HepG2 (cell line): ENCODE measurements around the gene ZNF644. TPM values are rescaled to one million over a fixed set of nuclear protein-coding genes. Genes with fewer than 3 reads are reported as not detected.

Experiments
- ATAC-seq: fragments of 200-7000 bp; cut with Tn5 transposase; 3 replicates; pipeline ENCODE4 v1.9.1; 2020; ENCODE audit warnings: mild to moderate bottlenecking, moderate library complexity
- BruUV-seq: library from RNA; stranded (reverse); fragments of 400-500 nt; replicated peaks from 2 replicates; lab custom pipeline; 2021; lab: Mats Ljungman, UMichigan
- CTCF ChIA-PET: fragments of 300-600 bp; formaldehyde crosslinking; extraction: SDS; loops from one replicate; lab custom pipeline; 2021; ENCODE audit warnings: low total read pairs, inconsistent platforms, low intra/inter-chr PET ratio; lab: Yijun Ruan, JAX
- POLR2A ChIA-PET: fragments of 350-600 bp; sonication (Branson Sonifier 250); formaldehyde crosslinking; loops from one replicate; lab custom pipeline; 2020; ENCODE audit warnings: antibody characterized with exemption, inconsistent platforms; lab: Yijun Ruan, JAX
- DNase-seq: peaks from one replicate; pipeline ENCODE4 v3.0.0-alpha.2; 2015; ENCODE audit warnings: low spot score
- FAIRE-seq: peaks from 3 replicates; lab custom pipeline; 2011; peaks lifted over from hg19 to GRCh38; lab: Jason Lieb, UNC
- H2AFZ ChIP-seq: one replicate; pipeline ENCODE4 v1.6.1; 2011; ENCODE audit warnings: low read length, inconsistent platforms
- H3K27ac ChIP-seq: fragments of 300-600 bp; 3 replicates; pipeline ENCODE4 v1.8.0; 2011; ENCODE audit warnings: mixed run types, mild to moderate bottlenecking, mixed read lengths, low read length, inconsistent platforms; ENCODE audit not compliant: insufficient read depth; ENCODE audit errors: extremely low read length
- H3K27me3 ChIP-seq, 2 experiments: fragments of 200-600 bp in 1 of 2; 2 replicates in 1 of 2; 3 replicates in 1 of 2; pipeline versions ENCODE4 v1.6.0 to v1.8.0; 2011; ENCODE audit warnings: low read length in 2 of 2, mild to moderate bottlenecking in 2 of 2, moderate library complexity in 2 of 2, inconsistent platforms in 1 of 2; ENCODE audit not compliant: insufficient read depth in 2 of 2, control insufficient read depth in 1 of 2
- H3K36me3 ChIP-seq, 2 experiments: fragments of 200-600 bp in 1 of 2; replicated peaks in 1 of 2; 2 replicates in 1 of 2; 3 replicates in 1 of 2; pipeline versions ENCODE4 v1.5.1 to v1.8.0; 2011; ENCODE audit warnings: low read length in 2 of 2, inconsistent platforms in 1 of 2; ENCODE audit not compliant: insufficient read depth in 2 of 2, control insufficient read depth in 1 of 2
- H3K4me1 ChIP-seq: 2 replicates; pipeline ENCODE4 v1.5.1; 2012; ENCODE audit warnings: low read length, inconsistent platforms; ENCODE audit not compliant: insufficient read depth
- H3K4me2 ChIP-seq: 2 replicates; pipeline ENCODE4 v1.6.0; 2011; ENCODE audit warnings: low read depth, low read length, inconsistent platforms
- H3K4me3 ChIP-seq, 3 experiments: fragments of 200-600 bp in 1 of 3; sonication (generic), shearing (Covaris generic) in 1 of 3; replicated peaks in 1 of 3; 2 replicates each; pipeline ENCODE4 v1.5.1; 2011 to 2016; ENCODE audit warnings: low read length in 3 of 3, inconsistent platforms in 2 of 3, low read depth in 2 of 3, mild to moderate bottlenecking in 2 of 3, control low read depth in 1 of 3, mixed read lengths in 1 of 3; ENCODE audit not compliant: insufficient read depth in 1 of 3
- H3K79me2 ChIP-seq: one replicate; pipeline ENCODE4 v1.6.1; 2011; ENCODE audit warnings: low read length, inconsistent platforms; ENCODE audit not compliant: insufficient read depth
- H3K9ac ChIP-seq: 2 replicates; pipeline ENCODE4 v1.6.0; 2011; ENCODE audit warnings: mild to moderate bottlenecking, low read depth, low read length, inconsistent platforms; ENCODE audit not compliant: insufficient read depth
- H3K9me3 ChIP-seq: 2 replicates; pipeline ENCODE4 v1.5.1; 2012; ENCODE audit warnings: mild to moderate bottlenecking, low read length
- H4K20me1 ChIP-seq: 2 replicates; pipeline ENCODE4 v1.6.0; 2011; ENCODE audit warnings: inconsistent platforms, mild to moderate bottlenecking, low read length, moderate library complexity; ENCODE audit not compliant: insufficient read depth
- ARNT ChIP-seq: fragments of 450-650 bp; IDR thresholded peaks from 2 replicates; pipeline ENCODE4 v1.6.1; 2017
- ATF3 ChIP-seq: sonication (generic); formaldehyde crosslinking; IDR thresholded peaks from 2 replicates; pipeline ENCODE4 v1.4.0; 2020; ENCODE audit warnings: missing genetic modification reagents
- CREM ChIP-seq, 2 experiments: sonication (generic) in 1 of 2; formaldehyde crosslinking in 1 of 2; IDR thresholded peaks; 2 replicates each; pipeline versions ENCODE4 v1.4.0 to v1.6.1; 2016 to 2020; ENCODE audit warnings: antibody characterized with exemption in 1 of 2, mild to moderate bottlenecking in 1 of 2, missing genetic modification reagents in 1 of 2
- FOXK1 ChIP-seq: sonication (generic); formaldehyde crosslinking; IDR thresholded peaks from 2 replicates; pipeline ENCODE4 v1.4.0; 2020; ENCODE audit warnings: low read depth, missing genetic modification reagents, borderline replicate concordance
- HDAC1 ChIP-seq: sonication (generic); formaldehyde crosslinking; IDR thresholded peaks from 2 replicates; pipeline ENCODE4 v1.5.1; 2020; ENCODE audit warnings: mild to moderate bottlenecking, missing genetic modification reagents
- ISL2 ChIP-seq: sonication (generic); formaldehyde crosslinking; IDR thresholded peaks from 2 replicates; pipeline ENCODE4 v1.5.0; 2020; ENCODE audit warnings: missing genetic modification reagents
- JUND ChIP-seq: sonication (generic); formaldehyde crosslinking; IDR thresholded peaks from 2 replicates; pipeline ENCODE4 v1.8.0; 2022; ENCODE audit warnings: mild to moderate bottlenecking, missing genetic modification reagents
- KDM1A ChIP-seq: IDR thresholded peaks from 2 replicates; pipeline ENCODE4 v1.6.1; 2016; ENCODE audit warnings: missing compliant biosample characterization
- KLF11 ChIP-seq: IDR thresholded peaks from 2 replicates; pipeline ENCODE4 v1.6.1; 2016; ENCODE audit warnings: missing compliant biosample characterization
- MIER3 ChIP-seq: IDR thresholded peaks from 2 replicates; pipeline ENCODE4 v1.6.1; 2016; ENCODE audit warnings: missing compliant biosample characterization, borderline replicate concordance
- RBM22 ChIP-seq: fragments of 200-400 bp; formaldehyde crosslinking; optimal IDR thresholded peaks from 2 replicates; pipeline ENCODE3; 2017; ENCODE audit warnings: mild to moderate bottlenecking, low read length, moderate library complexity
- RCOR2 ChIP-seq: IDR thresholded peaks from 2 replicates; pipeline ENCODE4 v1.6.1; 2016; ENCODE audit warnings: missing biosample characterization, missing genetic modification reagents
- RXRA ChIP-seq: sonication (generic); formaldehyde crosslinking; IDR thresholded peaks from 2 replicates; pipeline ENCODE4 v1.5.1; 2020; ENCODE audit warnings: missing genetic modification reagents
- SOX6 ChIP-seq, 2 experiments: fragments of 450-650 bp in 1 of 2; sonication (generic) in 1 of 2; formaldehyde crosslinking in 1 of 2; IDR thresholded peaks; 2 replicates each; pipeline versions ENCODE4 v1.4.0 to v1.6.1; 2017 to 2020; ENCODE audit warnings: antibody characterized with exemption in 1 of 2, mild to moderate bottlenecking in 1 of 2, missing genetic modification reagents in 1 of 2
- TEAD3 ChIP-seq: optimal IDR thresholded peaks from 2 replicates; pipeline ENCODE3; 2016; ENCODE audit warnings: borderline replicate concordance
- TOE1 ChIP-seq: sonication (generic); formaldehyde crosslinking; IDR thresholded peaks from 2 replicates; pipeline ENCODE4 v1.4.0; 2020; ENCODE audit warnings: mild to moderate bottlenecking, missing genetic modification reagents
- ZKSCAN1 ChIP-seq: fragments of 150-350 bp; IDR thresholded peaks from 2 replicates; pipeline ENCODE4 v1.6.1; 2014; ENCODE audit warnings: low read length
- ZNF12 ChIP-seq: sonication (generic); formaldehyde crosslinking; IDR thresholded peaks from 2 replicates; pipeline ENCODE4 v1.5.0; 2020; ENCODE audit warnings: missing genetic modification reagents
- ZNF274 ChIP-seq: sonication (generic); formaldehyde crosslinking; IDR thresholded peaks from 2 replicates; pipeline ENCODE4 v1.5.1; 2020; ENCODE audit warnings: mild to moderate bottlenecking, missing genetic modification reagents
- ZNF766 ChIP-seq: sonication (generic); formaldehyde crosslinking; IDR thresholded peaks from 2 replicates; pipeline ENCODE4 v1.5.0; 2020; ENCODE audit warnings: missing genetic modification reagents, borderline replicate concordance
- in situ Hi-C: cut with HindIII; loops from 2 replicates; pipeline ENCODE4 v1.10.0; 2017; ENCODE audit warnings: low pct_unique_long_range_greater_than_20kb; ENCODE audit not compliant: extremely low pct_ligation_motif_present
- intact Hi-C: fragments of 100-400 bp; cut with micrococcal nuclease; formaldehyde crosslinking; loops from one replicate; pipeline ENCODE4 v1.10.0; 2022; ENCODE audit not compliant: unreplicated experiment
- polyA plus RNA-seq, 8 experiments: library from polyadenylated mRNA; depleted of rRNA in 3 of 8; stranded (reverse) in 7 of 8; unstranded in 1 of 8; fragments of >200 nt; fragmentation: Illumina TruSeq in 4 of 8; extraction: Trizol in 4 of 8; gene quantifications; 2 replicates each; pipeline versions ENCODE4 v1.2.1 to v1.2.3, GENCODE V29; 2011 to 2016; ENCODE audit warnings: low read depth in 4 of 8, missing spikeins in 1 of 8, mixed read lengths in 1 of 8; ENCODE audit not compliant: insufficient read depth in 1 of 8
- total RNA-seq, 5 experiments: library from RNA; depleted of rRNA; stranded (reverse); fragments of >200 nt; fragmentation: Illumina TruSeq; extraction: Trizol; gene quantifications; 2 replicates each; pipeline ENCODE4 v1.2.3, GENCODE V29; 2016; ENCODE audit warnings: low read depth in 1 of 5
- TF ChIP-seq, protein P1 (sequence below): sonication (generic); formaldehyde crosslinking; IDR thresholded peaks from 2 replicates; pipeline ENCODE4 v1.4.0; 2020; ENCODE audit warnings: missing genetic modification reagents

ZNF644 gene
- total and polyA plus RNA-seq, 2 of the 13 experiments (the other 11 are each of a cell fraction or from before 2014, with no cell fraction given): 17.7 to 51.7 TPM

DNA sequence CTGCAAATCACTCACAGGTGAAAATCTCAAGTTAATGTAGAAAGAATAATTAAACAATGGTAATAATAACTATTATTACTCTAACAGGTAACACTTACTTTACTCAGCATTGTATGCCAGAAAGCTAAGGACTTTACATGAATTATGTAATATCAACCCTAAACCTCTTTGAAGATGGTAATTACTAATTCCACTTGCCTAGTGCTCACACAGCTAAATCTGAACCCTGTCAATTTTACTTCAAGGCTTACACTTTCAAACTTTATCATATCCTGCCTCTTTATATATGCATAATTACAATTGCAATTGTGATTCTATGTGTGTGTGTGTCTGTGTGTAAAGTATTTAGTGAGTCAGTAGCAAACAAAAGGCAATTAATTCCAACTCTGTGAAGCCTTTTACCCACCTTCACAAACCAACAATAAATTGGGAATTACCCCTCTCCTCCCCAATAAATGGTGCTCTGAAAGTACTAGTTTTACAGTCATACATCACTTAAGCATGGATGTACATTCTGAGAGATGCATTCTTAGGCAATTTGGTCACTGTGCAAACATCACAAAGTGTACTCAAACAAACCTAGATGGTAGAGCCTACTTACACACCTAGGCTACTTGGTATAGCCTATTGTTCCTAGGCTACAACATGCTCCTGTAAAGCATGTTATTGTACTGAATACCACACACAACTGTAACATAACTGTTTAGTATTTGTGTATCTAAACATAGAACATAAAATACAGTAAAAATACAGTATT is 5.9 kb downstream of the ZNF644 start:
- Histone ChIP-seq H3K4me2 (peak overlapping the region; percentile 41), H3K9ac (no peak overlapping the region; the same call in 1 of the 2 replicates), H3K9me3 (no peaks in the 10 kb centered on the region), H4K20me1 (peaks cover 21% of the 10 kb centered on the region), H3K4me1 (peaks cover 87% of the 10 kb centered on the region), H2AFZ (no peak overlapping the region), H3K4me3 (no peak overlapping the region; a peak in 1 of 6 replicates), H3K27me3 (no peaks in the 10 kb centered on the region; a peak in 1 of 5 replicates), H3K79me2 (peaks cover 99% of the 10 kb centered on the region), H3K27ac (peak overlapping the region; percentile 71), H3K36me3 (no peaks in the 10 kb centered on the region; a peak in 1 of 5 replicates)
- no TSS peak for BruUV-seq
- ChIA-PET POLR2A (interaction anchor here (1.8 kb wide), 1 partner anchor 11 kb away, joined by 4 read pairs; no protein-coding TSS in a partner anchor), CTCF (no interaction called here)
- peak; percentile 87 for ATAC-seq
- DNase-seq: peak; percentile 90
- peak; percentile 72 for FAIRE-seq
- in situ Hi-C loops: no loop called here
- intact Hi-C loops: no loop called here
- peak; percentile 96 for TF ChIP-seq TEAD3 (CRISPR knock-in tag)
- TF ChIP-seq TOE1 (CRISPR knock-in tag): no peak
- no peak for TF ChIP-seq ZNF766
- TF ChIP-seq ZNF274 (CRISPR knock-in tag): no peak
- TF ChIP-seq ISL2 (CRISPR knock-in tag): 0 out of 2 replicates have a peak, but pooled peaks have one; percentile 6
- no peak for TF ChIP-seq RBM22
- TF ChIP-seq ZKSCAN1: no peak
- TF ChIP-seq KDM1A: peak; percentile 83
- TF ChIP-seq SOX6 (IDR thresholded peaks at IDR 0.05): no peak
- peak; percentile 86 for TF ChIP-seq SOX6 (CRISPR knock-in tag; IDR thresholded peaks at IDR 0.05)
- TF ChIP-seq HDAC1 (CRISPR knock-in tag): peak; percentile 45; the same call in 1 of the 2 replicates
- peak; percentile 76; the same call in 1 of the 2 replicates for TF ChIP-seq KLF11 (CRISPR knock-in tag)
- peak; percentile 70; the same call in 1 of the 2 replicates for TF ChIP-seq JUND (CRISPR knock-in tag)
- TF ChIP-seq, protein P1, sequence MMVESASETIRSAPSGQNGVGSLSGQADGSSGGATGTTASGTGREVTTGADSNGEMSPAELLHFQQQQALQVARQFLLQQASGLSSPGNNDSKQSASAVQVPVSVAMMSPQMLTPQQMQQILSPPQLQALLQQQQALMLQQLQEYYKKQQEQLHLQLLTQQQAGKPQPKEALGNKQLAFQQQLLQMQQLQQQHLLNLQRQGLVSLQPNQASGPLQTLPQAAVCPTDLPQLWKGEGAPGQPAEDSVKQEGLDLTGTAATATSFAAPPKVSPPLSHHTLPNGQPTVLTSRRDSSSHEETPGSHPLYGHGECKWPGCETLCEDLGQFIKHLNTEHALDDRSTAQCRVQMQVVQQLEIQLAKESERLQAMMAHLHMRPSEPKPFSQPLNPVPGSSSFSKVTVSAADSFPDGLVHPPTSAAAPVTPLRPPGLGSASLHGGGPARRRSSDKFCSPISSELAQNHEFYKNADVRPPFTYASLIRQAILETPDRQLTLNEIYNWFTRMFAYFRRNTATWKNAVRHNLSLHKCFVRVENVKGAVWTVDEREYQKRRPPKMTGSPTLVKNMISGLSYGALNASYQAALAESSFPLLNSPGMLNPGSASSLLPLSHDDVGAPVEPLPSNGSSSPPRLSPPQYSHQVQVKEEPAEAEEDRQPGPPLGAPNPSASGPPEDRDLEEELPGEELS (CRISPR knock-in tag): 0 out of 2 replicates have a peak, but pooled peaks have one; percentile 18
- TF ChIP-seq ATF3: peak; percentile 43; the same call in 1 of the 2 replicates
- peak; percentile 26; the same call in 1 of the 2 replicates for TF ChIP-seq CREM (IDR thresholded peaks at IDR 0.05)
- TF ChIP-seq CREM (CRISPR knock-in tag; IDR thresholded peaks at IDR 0.05): no peak
- no peak for TF ChIP-seq RXRA
- 0 out of 2 replicates have a peak, but pooled peaks have one; percentile 43 for TF ChIP-seq ZNF12 (CRISPR knock-in tag)
- TF ChIP-seq MIER3 (CRISPR knock-in tag): peak; percentile 56; the same call in 1 of the 2 replicates
- TF ChIP-seq FOXK1: peak; percentile 39; the same call in 1 of the 2 replicates
- TF ChIP-seq ARNT: no peak
- TF ChIP-seq RCOR2 (CRISPR knock-in tag): peak; percentile 90
